ENCODE data around the gene ZNF133.

ZNF133 gene

DNA sequence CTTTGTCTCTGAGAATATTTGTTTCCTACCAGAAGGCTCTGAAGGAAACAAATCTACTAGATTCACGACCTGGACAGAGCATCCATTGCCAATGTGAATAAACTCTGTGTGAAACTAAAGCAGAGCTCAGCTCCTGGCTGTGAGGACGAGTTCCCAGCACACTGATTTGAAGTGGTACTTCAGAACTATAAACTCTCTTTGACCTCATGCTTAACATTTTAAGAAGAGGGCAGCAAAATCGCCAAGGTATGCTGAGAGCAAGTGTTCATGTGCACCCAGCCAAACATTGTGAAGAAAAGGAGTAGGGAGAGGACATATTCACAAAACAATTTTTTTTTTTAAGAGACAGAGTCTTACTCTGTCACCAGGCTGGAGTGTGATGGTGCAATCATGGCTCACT is 33.7 kb upstream of the ZNF133 start:
- TF ChIP-seq, protein P1, sequence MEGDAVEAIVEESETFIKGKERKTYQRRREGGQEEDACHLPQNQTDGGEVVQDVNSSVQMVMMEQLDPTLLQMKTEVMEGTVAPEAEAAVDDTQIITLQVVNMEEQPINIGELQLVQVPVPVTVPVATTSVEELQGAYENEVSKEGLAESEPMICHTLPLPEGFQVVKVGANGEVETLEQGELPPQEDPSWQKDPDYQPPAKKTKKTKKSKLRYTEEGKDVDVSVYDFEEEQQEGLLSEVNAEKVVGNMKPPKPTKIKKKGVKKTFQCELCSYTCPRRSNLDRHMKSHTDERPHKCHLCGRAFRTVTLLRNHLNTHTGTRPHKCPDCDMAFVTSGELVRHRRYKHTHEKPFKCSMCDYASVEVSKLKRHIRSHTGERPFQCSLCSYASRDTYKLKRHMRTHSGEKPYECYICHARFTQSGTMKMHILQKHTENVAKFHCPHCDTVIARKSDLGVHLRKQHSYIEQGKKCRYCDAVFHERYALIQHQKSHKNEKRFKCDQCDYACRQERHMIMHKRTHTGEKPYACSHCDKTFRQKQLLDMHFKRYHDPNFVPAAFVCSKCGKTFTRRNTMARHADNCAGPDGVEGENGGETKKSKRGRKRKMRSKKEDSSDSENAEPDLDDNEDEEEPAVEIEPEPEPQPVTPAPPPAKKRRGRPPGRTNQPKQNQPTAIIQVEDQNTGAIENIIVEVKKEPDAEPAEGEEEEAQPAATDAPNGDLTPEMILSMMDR (IDR thresholded peaks at IDR 0.05; ENCODE audit: borderline replicate concordance, control extremely low read depth, extremely low read depth, insufficient read depth, missing control alignments), result no peak
- in situ Hi-C loops (cut with MboI; ENCODE audit: low sequenced_read_pairs, unreplicated experiment), result loop anchor here (25.0 kb wide), 1 partner anchor 742 kb away; no protein-coding TSS in a partner anchor
- no peak for DNase-seq (ENCODE audit: low spot score)

DNA sequence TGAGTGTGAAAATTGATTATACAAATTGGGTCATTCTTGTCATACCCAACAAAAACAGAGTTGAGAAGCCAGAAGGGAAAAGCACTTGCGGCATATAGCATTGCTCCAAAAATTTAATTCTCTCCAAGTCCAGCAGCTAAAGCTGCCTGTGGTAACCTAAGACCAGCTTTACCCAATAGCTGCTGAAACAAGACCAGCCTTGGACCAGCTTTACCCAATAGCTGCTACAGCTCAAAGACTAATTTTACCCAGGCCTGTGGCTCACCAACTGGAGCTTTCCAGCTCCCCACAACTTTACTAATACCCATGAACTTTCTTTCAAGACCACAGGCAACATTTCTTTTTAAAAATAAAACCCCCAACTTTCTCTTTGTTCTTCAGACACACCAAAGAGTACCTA is 32.8 kb upstream of the ZNF133 start:
- DNase-seq (ENCODE audit: low spot score), result no peak
- TF ChIP-seq, protein P1 (IDR thresholded peaks at IDR 0.05; ENCODE audit: borderline replicate concordance, control extremely low read depth, extremely low read depth, insufficient read depth, missing control alignments), result no peak
- in situ Hi-C loops (cut with MboI; ENCODE audit: low sequenced_read_pairs, unreplicated experiment), result loop anchor here (25.0 kb wide), 1 partner anchor 743 kb away; no protein-coding TSS in a partner anchor

DNA sequence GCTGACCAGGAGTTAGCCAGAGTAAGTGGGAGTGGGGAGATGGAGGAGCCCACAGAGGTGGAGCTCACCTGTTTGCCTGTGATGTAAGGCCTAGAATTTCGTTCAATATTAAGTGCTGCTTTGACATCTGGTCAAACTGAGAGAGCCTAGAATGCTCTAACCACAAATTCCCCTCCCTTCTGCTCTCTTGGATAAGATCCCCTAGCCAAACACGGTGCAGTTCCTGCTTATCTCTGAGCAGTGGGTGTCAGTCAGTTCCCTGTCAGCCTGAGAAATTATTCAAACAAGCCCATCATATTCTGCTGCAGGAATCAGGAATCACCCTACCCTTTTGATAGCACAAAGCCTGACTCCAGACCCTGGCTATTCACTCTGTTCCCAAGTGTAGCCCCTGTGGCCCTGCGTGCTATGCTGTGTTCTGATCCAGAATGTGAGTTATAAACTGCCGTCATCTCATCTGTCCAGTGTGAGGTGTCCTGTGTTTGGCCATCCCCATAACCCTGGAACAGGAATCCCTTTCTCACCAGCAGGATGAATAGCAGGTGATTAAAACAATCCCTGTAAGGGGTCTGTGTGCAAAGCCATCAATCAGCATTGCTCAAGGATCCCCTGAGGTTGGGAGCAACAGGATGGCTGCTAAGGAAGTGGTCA is 31.8 kb upstream of the ZNF133 start:
- no peak for DNase-seq (ENCODE audit: low spot score)
- in situ Hi-C loops (cut with MboI; ENCODE audit: low sequenced_read_pairs, unreplicated experiment), result loop anchor here (25.0 kb wide), 1 partner anchor 744 kb away; no protein-coding TSS in a partner anchor
- TF ChIP-seq, protein P1 (IDR thresholded peaks at IDR 0.05; ENCODE audit: borderline replicate concordance, control extremely low read depth, extremely low read depth, insufficient read depth, missing control alignments), result no peak

DNA sequence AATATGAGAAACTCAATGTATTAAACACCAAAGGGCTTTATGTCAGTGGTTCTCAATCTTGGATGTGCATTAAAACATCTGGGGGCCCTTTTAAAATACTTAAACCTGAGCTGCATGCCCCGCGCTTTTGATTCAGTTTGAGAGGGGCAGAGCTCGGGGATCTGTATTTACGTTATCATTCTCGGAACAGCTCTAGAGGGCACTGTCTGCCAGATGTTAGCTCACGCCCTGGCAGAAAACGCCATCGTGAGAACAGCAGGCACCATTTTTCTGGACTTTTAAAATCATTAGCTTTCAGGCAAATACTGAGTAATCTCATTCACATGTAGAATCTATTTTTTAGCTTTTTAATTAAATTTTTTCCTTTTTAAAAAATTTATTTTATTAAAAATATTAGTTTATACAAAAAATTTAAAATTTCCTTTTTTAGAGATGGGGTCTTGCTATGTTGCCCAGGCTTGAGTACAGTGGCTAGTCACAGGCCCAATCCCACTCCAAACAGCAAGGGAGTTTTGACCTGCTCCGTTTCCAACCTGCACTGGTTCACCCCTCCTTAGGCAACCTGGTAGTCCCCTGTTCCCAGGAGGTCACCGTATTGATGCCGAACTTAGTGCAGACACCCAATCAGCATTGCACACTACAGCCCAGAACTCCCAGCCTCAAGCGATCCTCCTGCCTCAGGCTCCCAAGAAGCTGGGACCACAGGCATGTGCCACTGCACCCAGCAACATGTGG is 30.0 kb upstream of the ZNF133 start:
- TF ChIP-seq, protein P1 (IDR thresholded peaks at IDR 0.05; ENCODE audit: borderline replicate concordance, control extremely low read depth, extremely low read depth, insufficient read depth, missing control alignments), result no peak
- no peak for DNase-seq (ENCODE audit: low spot score)
- in situ Hi-C loops (cut with MboI; ENCODE audit: low sequenced_read_pairs, unreplicated experiment), result loop anchor here (25.0 kb wide), 1 partner anchor 746 kb away; no protein-coding TSS in a partner anchor

DNA sequence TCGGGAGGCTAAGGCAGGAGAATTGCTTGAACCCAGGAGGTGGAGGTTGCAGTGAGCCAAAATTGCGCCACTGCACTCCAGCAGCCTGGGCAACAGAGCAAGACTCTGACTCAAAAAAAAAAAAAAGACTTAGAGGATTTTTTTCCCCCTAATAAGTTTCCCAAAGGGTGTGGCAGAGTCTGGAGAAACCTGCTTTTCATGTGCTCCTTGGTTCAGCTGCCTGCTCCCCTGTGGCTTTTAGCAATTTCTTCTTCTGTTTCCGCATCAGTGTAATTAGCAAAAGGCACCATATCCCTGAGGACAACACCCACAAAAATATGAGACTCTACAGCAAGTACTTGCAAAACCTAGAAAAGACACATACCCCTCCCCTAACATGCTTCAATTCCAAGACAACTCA is 28.6 kb upstream of the ZNF133 start:
- DNase-seq (ENCODE audit: low spot score), result no peak
- TF ChIP-seq, protein P1 (IDR thresholded peaks at IDR 0.05; ENCODE audit: borderline replicate concordance, control extremely low read depth, extremely low read depth, insufficient read depth, missing control alignments), result no peak
- in situ Hi-C loops (cut with MboI; ENCODE audit: low sequenced_read_pairs, unreplicated experiment), result loop anchor here (25.0 kb wide), 1 partner anchor 747 kb away; no protein-coding TSS in a partner anchor

DNA sequence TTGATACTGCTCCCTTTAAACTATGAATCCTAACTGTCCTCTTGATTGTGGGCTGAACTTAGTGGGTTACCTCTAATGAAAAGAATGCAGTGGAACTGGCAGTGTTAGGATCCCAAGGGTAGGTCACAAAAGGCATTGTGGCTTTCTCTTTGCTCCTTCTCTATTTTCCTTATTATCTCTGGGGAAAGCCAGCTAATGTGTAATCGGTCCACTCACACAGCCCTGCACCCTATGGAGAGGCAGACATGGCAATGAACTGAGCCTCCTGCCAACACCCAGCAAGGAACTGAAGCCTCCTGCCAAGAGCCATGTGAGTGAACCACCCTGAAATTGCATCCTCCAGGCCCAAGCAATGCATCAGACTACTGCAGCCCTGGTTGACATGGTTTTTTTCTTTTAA is 24.6 kb upstream of the ZNF133 start:
- in situ Hi-C loops (cut with MboI; ENCODE audit: low sequenced_read_pairs, unreplicated experiment), result loop anchor here (25.0 kb wide), 1 partner anchor 751 kb away; no protein-coding TSS in a partner anchor
- DNase-seq (ENCODE audit: low spot score), result no peak
- TF ChIP-seq, protein P1 (IDR thresholded peaks at IDR 0.05; ENCODE audit: borderline replicate concordance, control extremely low read depth, extremely low read depth, insufficient read depth, missing control alignments), result no peak
